ENCODE results near the gene AKIRIN1.
"Not testable (repeated sequence)": the region's sequence is repeated elsewhere in the genome, so short reads cannot be mapped to it uniquely, and the experiment has no call there.

Gene AKIRIN1

GRCh38 chr1:39047374-39048229, 56.5 kb downstream of the AKIRIN1 start:
- peak; percentile 87 for DNase-seq (ENCODE audit: low read depth)
- no peak for TF ChIP-seq CTCF (conservative IDR thresholded peaks at IDR 0.05; ENCODE audit: low read length)
- no peak overlapping the region for H3K4me3 ChIP-seq (ENCODE audit: low read length)

GRCh38 chr1:39048745-39049370, 57.8 kb downstream of the AKIRIN1 start:
- no peak for TF ChIP-seq CTCF (conservative IDR thresholded peaks at IDR 0.05; ENCODE audit: low read length)
- H3K4me3 ChIP-seq (ENCODE audit: low read length), result no peak overlapping the region
- no peak for DNase-seq (ENCODE audit: low read depth)

- TF ChIP-seq CTCF (conservative IDR thresholded peaks at IDR 0.05; ENCODE audit: low read length), result no peak
- H3K4me3 ChIP-seq (ENCODE audit: low read length), result no peak overlapping the region
- DNase-seq (ENCODE audit: low read depth), result no peak
Observed at GRCh38 chr1:39050001-39050400, 58.9 kb downstream of the AKIRIN1 start.

- DNase-seq (ENCODE audit: low read depth); H3K4me3 ChIP-seq (ENCODE audit: low read length): not testable (repeated sequence)
Observed at GRCh38 chr1:39051193-39051850, 60.2 kb downstream of the AKIRIN1 start.

GRCh38 chr1:39051956-39052355, 60.9 kb downstream of the AKIRIN1 start:
- no peak for TF ChIP-seq CTCF (conservative IDR thresholded peaks at IDR 0.05; ENCODE audit: low read length)
- H3K4me3 ChIP-seq (ENCODE audit: low read length), result no peak overlapping the region
- DNase-seq (ENCODE audit: low read depth), result no peak

GRCh38 chr1:39055213-39055710, 64.2 kb downstream of the AKIRIN1 start:
- not testable (repeated sequence) for H3K4me3 ChIP-seq (ENCODE audit: low read length); DNase-seq (ENCODE audit: low read depth)

Measured in AG10803 (cell line).